WTC11 (cell line): ENCODE measurements around the gene MTARC1. TPM values are rescaled to one million over a fixed set of nuclear protein-coding genes. Genes with fewer than 3 reads are reported as not detected.

Experiments
- ATAC-seq: fragments of 200-7000 bp; cut with Tn5 transposase; 2 replicates; pipeline ENCODE4 v1.10.0; 2021; ENCODE audit warnings: mild to moderate bottlenecking, moderate library complexity
- CTCF ChIA-PET: fragments of 300-600 bp; sonication (Branson Sonifier 250); formaldehyde crosslinking; loops from one replicate; lab custom pipeline; 2021; ENCODE audit warnings: antibody characterized with exemption; lab: Charles Lee
- POLR2A ChIA-PET: fragments of 350-600 bp; sonication (Branson Sonifier 250); formaldehyde crosslinking; loops from one replicate; lab custom pipeline; 2021; ENCODE audit warnings: antibody characterized with exemption; lab: Charles Lee
- DNase-seq: peaks from one replicate; pipeline ENCODE4 v3.0.0; 2021; ENCODE audit warnings: low spot score
- H3K27ac Mint-ChIP-seq: 2 replicates; pipeline ENCODE4 v1.8.0; 2021; ENCODE audit warnings: mixed read lengths
- H3K27me3 Mint-ChIP-seq: 2 replicates; pipeline ENCODE4 v1.8.0; 2021; ENCODE audit warnings: low read depth, mild to moderate bottlenecking, moderate library complexity, mixed read lengths
- H3K36me3 Mint-ChIP-seq: 2 replicates; pipeline ENCODE4 v1.8.0; 2021; ENCODE audit warnings: mixed read lengths
- H3K4me1 Mint-ChIP-seq: 2 replicates; pipeline ENCODE4 v1.8.0; 2022; ENCODE audit warnings: mixed read lengths
- H3K4me3 Mint-ChIP-seq: 2 replicates; pipeline ENCODE4 v1.8.0; 2021; ENCODE audit warnings: mild to moderate bottlenecking, moderate library complexity, mixed read lengths
- H3K9me3 Mint-ChIP-seq: 2 replicates; pipeline ENCODE4 v1.8.0; 2021; ENCODE audit warnings: mixed read lengths
- IRF2 ChIP-seq: sonication (generic); formaldehyde crosslinking; IDR thresholded peaks from 2 replicates; pipeline ENCODE4 v1.8.0; 2022; ENCODE audit warnings: low read depth, missing genetic modification reagents, borderline replicate concordance
- JUN ChIP-seq: sonication (generic); formaldehyde crosslinking; IDR thresholded peaks from 2 replicates; pipeline ENCODE4 v1.8.0; 2023; ENCODE audit warnings: mild to moderate bottlenecking, missing genetic modification reagents
- NR1H2 ChIP-seq: sonication (generic); formaldehyde crosslinking; IDR thresholded peaks from 2 replicates; pipeline ENCODE4 v1.9.0; 2021; ENCODE audit warnings: mild to moderate bottlenecking, moderate library complexity, missing genetic modification reagents
- RELA ChIP-seq: sonication (generic); formaldehyde crosslinking; IDR thresholded peaks from 2 replicates; pipeline ENCODE4 v1.8.1; 2022; ENCODE audit warnings: missing genetic modification reagents, mild to moderate bottlenecking, borderline replicate concordance
- RORB ChIP-seq: fragments of 250-450 bp; sonication (Bioruptor Pico); IDR thresholded peaks from 2 replicates; pipeline ENCODE4 v1.9.0; 2021; ENCODE audit warnings: mild to moderate bottlenecking
- SP1 ChIP-seq: sonication (generic); formaldehyde crosslinking; conservative IDR thresholded peaks from 2 replicates; pipeline ENCODE4 v1.8.1; 2022; ENCODE audit warnings: missing genetic modification reagents
- ZBTB21 ChIP-seq: sonication (generic); formaldehyde crosslinking; IDR thresholded peaks from 2 replicates; pipeline ENCODE4 v1.8.1; 2023; ENCODE audit warnings: mild to moderate bottlenecking, missing genetic modification reagents, borderline replicate concordance
- ZNF423 ChIP-seq: fragments of 250-450 bp; sonication (Bioruptor Pico); IDR thresholded peaks from 2 replicates; pipeline ENCODE4 v2.1.2; 2022; ENCODE audit warnings: mild to moderate bottlenecking, moderate library complexity
- total RNA-seq: library from RNA; stranded (reverse); gene quantifications from 3 replicates; pipeline ENCODE4 v1.2.3, GENCODE V29; 2021
- TF ChIP-seq, protein P1 (sequence below): fragments of 250-450 bp; sonication (Bioruptor Pico); IDR thresholded peaks from 2 replicates; pipeline ENCODE4 v1.8.0; 2021; ENCODE audit warnings: mild to moderate bottlenecking
- TF ChIP-seq, protein P2 (sequence below): sonication (generic); formaldehyde crosslinking; IDR thresholded peaks from 2 replicates; pipeline ENCODE4 v1.8.0; 2023; ENCODE audit warnings: missing genetic modification reagents
- TF ChIP-seq, protein P3 (sequence below): sonication (generic); formaldehyde crosslinking; conservative IDR thresholded peaks from 2 replicates; pipeline ENCODE4 v1.8.1; 2022; ENCODE audit warnings: mild to moderate bottlenecking, missing genetic modification reagents
- TF ChIP-seq, protein P4 (sequence below): sonication (generic); formaldehyde crosslinking; IDR thresholded peaks from 2 replicates; pipeline ENCODE4 v1.8.0; 2022; ENCODE audit warnings: mild to moderate bottlenecking, missing genetic modification reagents
- TF ChIP-seq, protein P5 (sequence below): fragments of 250-450 bp; sonication (Bioruptor Pico); IDR thresholded peaks from 2 replicates; pipeline ENCODE4 v1.9.0; 2021; ENCODE audit warnings: mild to moderate bottlenecking
- TF ChIP-seq, protein P6 (sequence below): sonication (generic); formaldehyde crosslinking; IDR thresholded peaks from 2 replicates; pipeline ENCODE4 v1.8.0; 2022; ENCODE audit warnings: missing genetic modification reagents
- TF ChIP-seq, protein P7 (sequence below): sonication (generic); formaldehyde crosslinking; IDR thresholded peaks from 2 replicates; pipeline ENCODE4 v1.8.1; 2023; ENCODE audit warnings: mild to moderate bottlenecking, missing genetic modification reagents, moderate library complexity

Gene MTARC1
- total RNA-seq, 1 experiment from 2014 or later: 25.8 TPM

DNA sequence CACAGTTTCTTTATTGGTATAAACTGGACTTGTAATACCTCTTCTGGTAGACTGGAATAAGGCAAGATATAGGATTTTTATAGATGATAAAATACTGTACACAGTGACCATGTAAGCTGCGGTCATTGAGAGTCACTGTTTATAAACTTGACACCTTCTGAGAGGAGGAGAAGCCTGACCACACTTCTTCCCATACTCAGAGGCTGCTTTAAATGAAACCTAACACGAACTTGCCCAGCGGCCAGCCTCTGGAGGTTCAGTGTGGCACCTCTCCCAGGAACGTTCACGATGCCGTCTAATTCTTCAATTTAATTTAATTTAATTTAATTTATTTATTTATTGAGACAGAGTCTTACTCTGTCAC is 22.5 kb downstream of the MTARC1 start:
- ATAC-seq (no peak), DNase-seq (no peak)
- H3K4me3 Mint-ChIP-seq: no peak overlapping the region
- no peak overlapping the region; the same call in 1 of the 2 replicates for H3K27ac Mint-ChIP-seq
- no peaks in the 10 kb centered on the region for H3K9me3 Mint-ChIP-seq
- CTCF ChIA-PET: interaction anchor here (1.4 to 2.4 kb wide), 5 partner anchors 10 to 124 kb away, joined by 3 to 18 read pairs (median 6); partner anchors contain the start of gene MTARC1
- H3K36me3 Mint-ChIP-seq: peaks cover 32% of the 10 kb centered on the region
- TF ChIP-seq RELA (CRISPR knock-in tag): no peak
- no peak for TF ChIP-seq ZBTB21 (CRISPR knock-in tag)
- no peak for TF ChIP-seq SP1 (CRISPR knock-in tag)
- TF ChIP-seq IRF2: no peak
- TF ChIP-seq, protein P1, sequence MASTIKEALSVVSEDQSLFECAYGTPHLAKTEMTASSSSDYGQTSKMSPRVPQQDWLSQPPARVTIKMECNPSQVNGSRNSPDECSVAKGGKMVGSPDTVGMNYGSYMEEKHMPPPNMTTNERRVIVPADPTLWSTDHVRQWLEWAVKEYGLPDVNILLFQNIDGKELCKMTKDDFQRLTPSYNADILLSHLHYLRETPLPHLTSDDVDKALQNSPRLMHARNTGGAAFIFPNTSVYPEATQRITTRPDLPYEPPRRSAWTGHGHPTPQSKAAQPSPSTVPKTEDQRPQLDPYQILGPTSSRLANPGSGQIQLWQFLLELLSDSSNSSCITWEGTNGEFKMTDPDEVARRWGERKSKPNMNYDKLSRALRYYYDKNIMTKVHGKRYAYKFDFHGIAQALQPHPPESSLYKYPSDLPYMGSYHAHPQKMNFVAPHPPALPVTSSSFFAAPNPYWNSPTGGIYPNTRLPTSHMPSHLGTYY (CRISPR knock-in tag): no peak
- TF ChIP-seq, protein P2, sequence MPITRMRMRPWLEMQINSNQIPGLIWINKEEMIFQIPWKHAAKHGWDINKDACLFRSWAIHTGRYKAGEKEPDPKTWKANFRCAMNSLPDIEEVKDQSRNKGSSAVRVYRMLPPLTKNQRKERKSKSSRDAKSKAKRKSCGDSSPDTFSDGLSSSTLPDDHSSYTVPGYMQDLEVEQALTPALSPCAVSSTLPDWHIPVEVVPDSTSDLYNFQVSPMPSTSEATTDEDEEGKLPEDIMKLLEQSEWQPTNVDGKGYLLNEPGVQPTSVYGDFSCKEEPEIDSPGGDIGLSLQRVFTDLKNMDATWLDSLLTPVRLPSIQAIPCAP (CRISPR knock-in tag): no peak
- TF ChIP-seq, protein P3, sequence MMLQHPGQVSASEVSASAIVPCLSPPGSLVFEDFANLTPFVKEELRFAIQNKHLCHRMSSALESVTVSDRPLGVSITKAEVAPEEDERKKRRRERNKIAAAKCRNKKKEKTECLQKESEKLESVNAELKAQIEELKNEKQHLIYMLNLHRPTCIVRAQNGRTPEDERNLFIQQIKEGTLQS (CRISPR knock-in tag): no peak
- no peak for TF ChIP-seq ZNF423 (CRISPR knock-in tag)
- TF ChIP-seq JUN: no peak
- TF ChIP-seq, protein P4, sequence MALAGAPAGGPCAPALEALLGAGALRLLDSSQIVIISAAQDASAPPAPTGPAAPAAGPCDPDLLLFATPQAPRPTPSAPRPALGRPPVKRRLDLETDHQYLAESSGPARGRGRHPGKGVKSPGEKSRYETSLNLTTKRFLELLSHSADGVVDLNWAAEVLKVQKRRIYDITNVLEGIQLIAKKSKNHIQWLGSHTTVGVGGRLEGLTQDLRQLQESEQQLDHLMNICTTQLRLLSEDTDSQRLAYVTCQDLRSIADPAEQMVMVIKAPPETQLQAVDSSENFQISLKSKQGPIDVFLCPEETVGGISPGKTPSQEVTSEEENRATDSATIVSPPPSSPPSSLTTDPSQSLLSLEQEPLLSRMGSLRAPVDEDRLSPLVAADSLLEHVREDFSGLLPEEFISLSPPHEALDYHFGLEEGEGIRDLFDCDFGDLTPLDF (CRISPR knock-in tag): no peak
- TF ChIP-seq, protein P5, sequence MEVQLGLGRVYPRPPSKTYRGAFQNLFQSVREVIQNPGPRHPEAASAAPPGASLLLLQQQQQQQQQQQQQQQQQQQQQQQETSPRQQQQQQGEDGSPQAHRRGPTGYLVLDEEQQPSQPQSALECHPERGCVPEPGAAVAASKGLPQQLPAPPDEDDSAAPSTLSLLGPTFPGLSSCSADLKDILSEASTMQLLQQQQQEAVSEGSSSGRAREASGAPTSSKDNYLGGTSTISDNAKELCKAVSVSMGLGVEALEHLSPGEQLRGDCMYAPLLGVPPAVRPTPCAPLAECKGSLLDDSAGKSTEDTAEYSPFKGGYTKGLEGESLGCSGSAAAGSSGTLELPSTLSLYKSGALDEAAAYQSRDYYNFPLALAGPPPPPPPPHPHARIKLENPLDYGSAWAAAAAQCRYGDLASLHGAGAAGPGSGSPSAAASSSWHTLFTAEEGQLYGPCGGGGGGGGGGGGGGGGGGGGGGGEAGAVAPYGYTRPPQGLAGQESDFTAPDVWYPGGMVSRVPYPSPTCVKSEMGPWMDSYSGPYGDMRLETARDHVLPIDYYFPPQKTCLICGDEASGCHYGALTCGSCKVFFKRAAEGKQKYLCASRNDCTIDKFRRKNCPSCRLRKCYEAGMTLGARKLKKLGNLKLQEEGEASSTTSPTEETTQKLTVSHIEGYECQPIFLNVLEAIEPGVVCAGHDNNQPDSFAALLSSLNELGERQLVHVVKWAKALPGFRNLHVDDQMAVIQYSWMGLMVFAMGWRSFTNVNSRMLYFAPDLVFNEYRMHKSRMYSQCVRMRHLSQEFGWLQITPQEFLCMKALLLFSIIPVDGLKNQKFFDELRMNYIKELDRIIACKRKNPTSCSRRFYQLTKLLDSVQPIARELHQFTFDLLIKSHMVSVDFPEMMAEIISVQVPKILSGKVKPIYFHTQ (CRISPR knock-in tag): no peak
- TF ChIP-seq NR1H2 (CRISPR knock-in tag): no peak
- TF ChIP-seq RORB (CRISPR knock-in tag): no peak
- TF ChIP-seq, protein P6, sequence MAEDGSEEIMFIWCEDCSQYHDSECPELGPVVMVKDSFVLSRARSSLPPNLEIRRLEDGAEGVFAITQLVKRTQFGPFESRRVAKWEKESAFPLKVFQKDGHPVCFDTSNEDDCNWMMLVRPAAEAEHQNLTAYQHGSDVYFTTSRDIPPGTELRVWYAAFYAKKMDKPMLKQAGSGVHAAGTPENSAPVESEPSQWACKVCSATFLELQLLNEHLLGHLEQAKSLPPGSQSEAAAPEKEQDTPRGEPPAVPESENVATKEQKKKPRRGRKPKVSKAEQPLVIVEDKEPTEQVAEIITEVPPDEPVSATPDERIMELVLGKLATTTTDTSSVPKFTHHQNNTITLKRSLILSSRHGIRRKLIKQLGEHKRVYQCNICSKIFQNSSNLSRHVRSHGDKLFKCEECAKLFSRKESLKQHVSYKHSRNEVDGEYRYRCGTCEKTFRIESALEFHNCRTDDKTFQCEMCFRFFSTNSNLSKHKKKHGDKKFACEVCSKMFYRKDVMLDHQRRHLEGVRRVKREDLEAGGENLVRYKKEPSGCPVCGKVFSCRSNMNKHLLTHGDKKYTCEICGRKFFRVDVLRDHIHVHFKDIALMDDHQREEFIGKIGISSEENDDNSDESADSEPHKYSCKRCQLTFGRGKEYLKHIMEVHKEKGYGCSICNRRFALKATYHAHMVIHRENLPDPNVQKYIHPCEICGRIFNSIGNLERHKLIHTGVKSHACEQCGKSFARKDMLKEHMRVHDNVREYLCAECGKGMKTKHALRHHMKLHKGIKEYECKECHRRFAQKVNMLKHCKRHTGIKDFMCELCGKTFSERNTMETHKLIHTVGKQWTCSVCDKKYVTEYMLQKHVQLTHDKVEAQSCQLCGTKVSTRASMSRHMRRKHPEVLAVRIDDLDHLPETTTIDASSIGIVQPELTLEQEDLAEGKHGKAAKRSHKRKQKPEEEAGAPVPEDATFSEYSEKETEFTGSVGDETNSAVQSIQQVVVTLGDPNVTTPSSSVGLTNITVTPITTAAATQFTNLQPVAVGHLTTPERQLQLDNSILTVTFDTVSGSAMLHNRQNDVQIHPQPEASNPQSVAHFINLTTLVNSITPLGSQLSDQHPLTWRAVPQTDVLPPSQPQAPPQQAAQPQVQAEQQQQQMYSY (CRISPR knock-in tag): no peak
- TF ChIP-seq, protein P7, sequence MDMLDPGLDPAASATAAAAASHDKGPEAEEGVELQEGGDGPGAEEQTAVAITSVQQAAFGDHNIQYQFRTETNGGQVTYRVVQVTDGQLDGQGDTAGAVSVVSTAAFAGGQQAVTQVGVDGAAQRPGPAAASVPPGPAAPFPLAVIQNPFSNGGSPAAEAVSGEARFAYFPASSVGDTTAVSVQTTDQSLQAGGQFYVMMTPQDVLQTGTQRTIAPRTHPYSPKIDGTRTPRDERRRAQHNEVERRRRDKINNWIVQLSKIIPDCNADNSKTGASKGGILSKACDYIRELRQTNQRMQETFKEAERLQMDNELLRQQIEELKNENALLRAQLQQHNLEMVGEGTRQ (CRISPR knock-in tag): no peak
- H3K4me1 Mint-ChIP-seq: peaks cover 20% of the 10 kb centered on the region
- POLR2A ChIA-PET: no interaction called here
- H3K27me3 Mint-ChIP-seq: no peaks in the 10 kb centered on the region
